HG03095 (cell line): ENCODE measurements around the gene ST8SIA1.

ENCODE experiments used
- ATAC-seq: cut with Tn5 transposase; IDR thresholded peaks from one replicate; pipeline ENCODE4 v1.9.1; 2021; ENCODE audit warnings: moderate library complexity; ENCODE audit not compliant: unreplicated experiment

Gene ST8SIA1

DNA sequence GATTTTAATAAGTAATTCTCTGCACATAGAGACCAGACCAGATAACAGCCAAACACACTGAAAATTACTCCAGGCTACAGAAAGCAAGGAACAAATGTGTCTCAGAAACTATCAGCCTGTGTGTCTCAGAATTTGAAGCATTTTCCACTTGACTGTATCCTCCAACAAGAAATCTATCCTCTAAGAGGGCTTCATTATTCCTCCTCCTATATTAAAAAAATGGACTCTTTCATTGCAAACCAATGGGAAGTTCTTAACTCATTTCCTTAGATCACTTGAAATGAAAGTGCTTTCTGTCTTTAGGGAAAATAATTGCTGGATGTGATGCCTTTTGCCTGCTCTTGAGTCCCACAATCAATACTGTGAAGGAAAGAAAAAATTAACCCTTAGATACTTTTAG, 2.3 kb downstream of the ST8SIA1 start:
- no peak for ATAC-seq

DNA sequence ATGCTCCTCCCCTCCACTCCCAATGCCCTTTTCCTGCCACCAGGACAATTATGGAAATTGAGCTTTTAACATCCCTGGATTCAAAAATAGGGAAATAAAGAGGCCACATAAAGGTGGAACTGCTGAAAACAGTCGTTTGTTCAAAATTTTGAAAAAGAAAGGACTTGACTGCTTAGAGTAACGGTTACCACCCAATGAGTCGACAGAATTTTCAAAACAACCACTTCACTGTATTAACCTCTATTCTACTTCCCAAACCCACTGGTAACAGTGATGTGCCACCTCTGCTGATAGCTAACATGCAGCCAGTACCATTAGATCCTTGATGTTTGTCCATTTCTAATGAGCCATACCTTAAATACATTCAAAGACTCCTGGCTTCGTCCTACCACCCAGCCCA, 4.9 kb downstream of the ST8SIA1 start:
- no peak for ATAC-seq

DNA sequence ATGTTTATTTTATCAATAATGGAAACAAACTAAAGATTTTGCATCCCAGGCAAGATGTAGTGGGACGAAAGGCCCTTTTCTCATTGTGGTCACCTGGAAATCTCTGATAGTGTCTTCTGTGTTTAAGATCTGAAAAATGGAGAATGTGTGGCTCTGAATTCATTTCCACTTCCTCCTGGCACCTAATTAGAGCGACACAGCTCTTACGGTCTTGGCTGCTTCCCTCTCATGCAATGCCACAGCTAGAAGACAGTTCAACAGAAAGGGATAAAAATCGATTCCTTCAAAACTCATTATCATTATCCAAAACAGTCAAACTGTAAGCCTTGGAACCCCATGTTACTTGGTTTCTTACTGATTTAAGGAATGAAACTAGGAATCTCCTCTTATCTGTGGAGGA, 9.3 kb downstream of the ST8SIA1 start:
- ATAC-seq, result no peak

DNA sequence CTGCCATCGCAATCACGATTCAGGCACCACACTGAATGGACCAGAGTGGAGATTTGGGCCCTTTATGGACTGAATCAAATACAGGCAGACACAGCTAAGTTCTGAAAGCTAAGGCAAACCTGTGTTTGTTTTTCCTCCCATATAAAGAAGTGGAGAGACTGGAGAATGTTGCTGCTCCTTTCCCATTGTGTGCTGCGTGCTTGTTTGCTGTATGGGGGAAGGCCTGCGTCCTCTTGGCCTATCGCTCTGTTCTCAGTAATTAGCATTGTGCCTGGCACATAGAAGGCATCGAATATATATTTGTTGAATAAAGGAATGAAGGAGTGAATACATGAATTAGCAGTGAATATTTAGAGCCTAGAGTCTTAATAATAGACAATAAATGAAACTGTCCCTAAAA, 12.4 kb downstream of the ST8SIA1 start:
- no peak for ATAC-seq

DNA sequence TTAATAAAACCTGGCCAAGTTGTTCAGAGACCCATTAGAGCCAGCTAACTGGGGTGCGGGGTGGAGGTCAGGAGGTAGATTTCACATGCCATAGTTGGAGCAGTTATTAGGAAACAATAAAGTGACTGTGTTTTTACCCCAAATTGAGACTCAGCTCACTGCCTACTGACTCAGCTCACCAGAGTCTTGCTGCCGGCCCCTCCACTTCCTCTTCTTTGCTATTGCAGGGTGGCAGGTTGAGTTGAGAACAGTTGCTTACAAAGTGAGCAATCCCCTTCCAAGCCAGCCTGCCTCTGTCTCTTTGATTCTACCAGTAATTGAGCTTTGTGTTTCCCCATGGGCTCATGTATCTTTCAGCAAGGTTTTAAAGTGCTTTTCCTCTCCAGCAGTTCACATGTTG, 12.9 kb downstream of the ST8SIA1 start:
- ATAC-seq, result no peak

DNA sequence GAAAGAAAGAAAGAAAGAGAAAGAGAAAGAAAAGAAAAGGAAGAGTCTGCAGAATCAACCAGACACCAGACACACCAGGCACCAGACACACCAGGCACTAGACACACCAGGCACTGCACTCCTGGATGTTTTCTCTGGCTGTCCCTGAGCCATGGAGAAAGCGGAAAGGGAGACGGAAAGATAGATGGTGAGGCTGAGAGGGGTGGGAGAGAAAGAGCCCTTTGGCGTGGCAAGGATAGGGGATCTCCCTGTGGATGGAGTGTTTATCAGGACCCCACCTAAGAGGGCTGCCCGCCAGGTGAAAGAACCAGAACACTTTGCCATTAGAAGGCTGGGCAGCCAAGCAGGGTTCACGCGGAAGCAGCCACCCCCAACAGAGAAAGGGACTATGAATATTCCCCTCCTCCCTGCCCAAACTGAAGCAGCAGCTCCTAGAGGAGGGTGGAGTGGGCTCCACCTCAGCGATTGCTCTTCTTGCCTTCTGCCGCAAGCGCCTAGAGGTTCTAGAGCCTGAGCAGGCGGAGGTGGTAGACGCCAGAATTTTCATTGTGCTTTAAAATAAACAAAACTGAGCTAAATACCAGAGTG, 13.4 kb downstream of the ST8SIA1 start:
- ATAC-seq, result no peak

GRCh38 chr12:22318108-22318737, 16.3 kb downstream of the ST8SIA1 start:
- ATAC-seq, result no peak

GRCh38 chr12:22313963-22314330, 20.6 kb downstream of the ST8SIA1 start:
- ATAC-seq, result no peak

DNA sequence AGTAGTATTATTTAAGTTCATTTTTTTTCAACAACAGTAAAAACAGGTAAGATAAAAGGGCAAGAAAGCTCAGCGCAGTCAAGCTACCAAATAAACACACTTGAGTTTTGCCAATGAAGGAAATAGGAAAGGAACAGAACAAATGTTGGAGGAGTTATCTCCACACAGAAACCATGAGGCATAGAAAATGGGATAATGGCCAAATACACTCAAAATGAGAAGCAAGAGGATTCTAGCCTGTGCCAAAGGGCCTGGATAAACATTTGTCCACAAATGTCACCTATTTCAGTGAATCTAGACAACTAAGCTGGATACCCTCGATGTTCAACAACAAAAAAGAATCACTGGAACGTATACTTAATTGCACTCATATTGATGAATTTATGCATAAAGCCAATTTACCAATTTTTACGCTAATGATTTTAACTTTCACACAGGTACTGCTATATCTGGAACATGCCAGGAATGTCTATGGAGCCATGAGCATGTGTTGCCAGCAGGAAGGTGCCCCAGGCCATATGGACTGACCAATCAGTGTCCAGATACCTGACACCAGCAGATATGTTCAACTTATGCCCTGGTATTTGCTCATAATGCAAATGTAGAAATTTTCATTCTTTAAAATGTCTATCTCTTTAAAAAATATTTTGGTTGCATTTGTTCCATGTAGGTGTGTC, 21.1 kb downstream of the ST8SIA1 start:
- no peak for ATAC-seq

DNA sequence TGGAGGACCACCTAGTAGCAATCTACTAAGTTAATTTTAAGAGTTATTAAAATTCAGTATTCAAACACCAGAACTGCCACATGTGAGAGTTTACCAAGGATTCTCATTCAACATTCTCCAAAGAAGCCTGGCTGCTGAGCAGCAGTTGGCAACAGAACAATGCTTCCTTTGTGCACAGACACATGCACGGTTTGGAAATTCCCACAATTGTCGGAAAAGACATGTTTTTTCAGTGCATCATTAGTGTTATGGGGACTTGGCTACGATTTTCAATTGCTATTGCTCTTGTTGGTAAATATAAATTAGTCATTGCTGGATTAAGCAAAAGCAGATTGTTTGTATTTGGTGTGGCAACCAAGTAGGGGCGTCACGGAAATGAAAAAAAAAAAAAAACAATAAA, 22.2 kb downstream of the ST8SIA1 start:
- no peak for ATAC-seq

DNA sequence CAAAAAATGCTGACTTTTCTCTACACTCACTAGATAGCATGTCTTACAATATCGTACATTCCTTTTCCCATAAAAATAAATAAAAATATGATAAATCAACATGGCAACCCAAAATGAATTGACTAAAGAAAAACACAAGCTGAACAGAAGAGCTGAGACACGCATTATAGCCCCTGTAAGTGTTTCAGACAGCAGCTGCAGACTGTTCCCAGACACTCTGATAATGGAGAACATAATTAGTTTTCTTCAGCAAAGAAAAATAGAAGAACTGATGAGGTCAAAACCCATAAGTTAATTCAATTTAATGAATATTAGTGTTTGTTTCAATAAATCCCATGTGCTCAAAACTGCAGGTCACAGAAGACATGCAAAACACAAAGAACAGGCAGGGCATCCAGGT, 23.8 kb downstream of the ST8SIA1 start:
- no peak for ATAC-seq

- no peak for ATAC-seq
Measured at GRCh38 chr12:22310275-22310674, 24.2 kb downstream of the ST8SIA1 start.

DNA sequence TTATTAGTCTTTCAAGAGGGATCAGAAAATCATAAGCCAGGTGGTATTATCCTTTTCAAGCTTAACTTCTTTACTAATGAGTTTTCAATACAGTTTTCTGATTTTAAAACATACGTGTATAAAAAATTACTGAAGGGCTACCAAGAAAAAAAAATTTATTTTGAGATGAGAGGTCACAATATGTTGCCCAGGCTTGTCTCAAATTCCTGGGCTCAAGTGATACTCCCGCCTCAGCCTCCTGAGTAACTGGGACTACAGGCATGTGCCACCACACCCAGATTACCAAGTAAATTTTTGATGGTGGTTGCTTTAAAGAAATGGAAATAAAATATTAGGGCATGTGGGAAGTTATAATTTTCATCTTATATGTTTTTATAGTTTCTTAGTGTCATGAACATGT, 26.7 kb downstream of the ST8SIA1 start:
- ATAC-seq, result no peak

- ATAC-seq, result no peak
Measured at GRCh38 chr12:22306311-22306710, 28.2 kb downstream of the ST8SIA1 start.

DNA sequence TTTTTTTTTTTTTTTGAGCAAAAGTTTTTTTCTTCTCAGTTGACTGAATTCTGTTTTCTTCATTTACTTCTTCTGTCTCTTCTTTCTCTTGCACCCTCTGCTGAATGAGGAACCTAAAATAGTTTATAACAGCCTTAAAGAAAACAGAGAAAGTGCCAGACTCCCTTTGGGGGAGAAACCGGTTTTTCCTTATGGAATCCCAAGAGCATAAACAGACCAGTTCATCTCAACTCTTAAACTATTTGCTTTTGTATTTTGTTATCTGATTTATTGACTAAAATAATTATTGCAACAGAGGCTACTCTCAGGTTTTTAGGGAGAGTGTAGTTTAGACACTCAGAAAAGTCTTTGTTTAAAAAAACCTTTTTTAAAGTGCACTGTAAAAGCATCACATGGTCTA, 30.2 kb downstream of the ST8SIA1 start:
- no peak for ATAC-seq

GRCh38 chr12:22299294-22299912, 35.1 kb downstream of the ST8SIA1 start:
- no peak for ATAC-seq

DNA sequence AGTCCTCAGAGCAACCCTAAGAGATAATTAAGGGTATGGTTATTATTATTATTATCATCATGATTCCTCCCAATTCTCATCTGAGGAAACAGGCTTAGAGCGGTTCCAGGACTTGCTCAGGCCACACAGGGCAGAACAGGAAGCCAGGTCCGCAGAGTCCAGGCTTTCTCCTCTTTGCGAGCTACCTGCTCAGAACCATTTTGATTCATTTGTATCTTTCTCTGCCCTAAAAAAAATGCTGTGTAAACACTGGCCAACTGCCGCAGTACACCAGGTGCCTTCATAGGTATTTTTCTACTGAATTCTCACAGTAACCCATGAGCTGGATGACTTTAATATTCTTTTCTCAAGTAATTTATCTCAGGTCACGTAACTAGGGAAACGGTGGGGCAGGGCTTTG, 45.3 kb downstream of the ST8SIA1 start:
- ATAC-seq, result no peak

DNA sequence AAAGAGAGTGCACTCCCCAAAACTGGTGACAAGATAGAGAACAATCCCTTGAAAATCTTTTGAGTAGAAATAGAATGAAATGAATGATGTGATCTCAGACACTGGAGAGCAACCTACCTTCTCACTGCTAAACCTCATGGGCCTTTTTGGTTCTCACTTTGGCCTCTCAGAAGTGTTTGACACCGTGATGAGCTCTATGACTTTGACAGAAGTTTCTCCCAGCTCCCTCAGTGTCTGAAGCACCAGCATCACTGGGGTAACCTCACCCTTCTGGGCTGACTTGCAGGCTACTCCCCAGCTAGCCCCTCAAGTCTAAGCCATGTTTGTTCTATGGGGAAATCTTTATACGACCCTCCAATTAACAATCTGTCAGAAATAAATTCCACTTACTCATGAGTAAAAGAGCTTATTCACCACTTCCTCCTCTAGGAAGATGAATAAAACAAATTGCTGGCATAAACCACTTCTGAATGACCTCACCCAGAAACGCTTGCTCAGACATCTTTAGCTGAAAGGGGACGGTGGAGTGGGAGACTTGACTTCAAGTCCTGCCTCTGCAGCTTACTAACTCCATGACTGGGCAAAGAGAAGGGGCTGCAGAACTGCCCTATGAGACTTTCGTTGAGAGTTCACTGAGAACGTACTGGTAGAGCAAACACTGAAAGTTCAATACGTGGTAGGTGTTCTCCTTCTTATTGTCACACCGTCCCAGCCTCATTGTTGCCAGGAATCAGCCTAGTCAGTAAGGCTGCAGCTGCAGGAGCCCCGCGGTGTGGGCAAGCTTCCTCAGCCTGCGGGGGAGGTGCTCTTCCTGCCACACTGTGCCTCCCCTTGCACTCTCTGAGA, 46.5 kb downstream of the ST8SIA1 start:
- no peak for ATAC-seq

DNA sequence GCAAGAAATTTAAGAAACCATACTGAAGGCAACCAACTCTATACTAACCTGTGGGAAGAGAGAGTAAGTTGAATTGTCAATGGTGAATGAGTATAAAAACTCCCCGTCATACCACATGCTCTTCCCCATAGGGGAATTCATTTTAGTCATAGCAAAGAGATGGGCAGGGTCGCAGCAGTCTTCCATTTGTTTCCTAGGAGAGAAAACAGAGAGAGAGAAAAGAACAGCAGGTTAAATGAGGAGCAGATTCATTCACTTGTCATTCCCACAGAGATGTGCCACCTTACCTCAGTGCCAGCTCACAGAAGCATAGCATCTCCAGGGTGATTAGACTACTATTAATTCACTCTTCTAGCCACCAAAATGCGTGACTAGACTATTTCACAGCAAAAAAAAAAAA, 47.4 kb downstream of the ST8SIA1 start:
- ATAC-seq, result no peak

GRCh38 chr12:22286569-22286968, 47.9 kb downstream of the ST8SIA1 start:
- no peak for ATAC-seq

- no peak for ATAC-seq
Measured at GRCh38 chr12:22285846-22286245, 48.7 kb downstream of the ST8SIA1 start.
